Germinal center (tissue), 1 donor: ENCODE measurements around the gene CLDN6.

ENCODE experiments used
- DNase-seq: peaks from one replicate; pipeline ENCODE4 v3.0.0; 2012; ENCODE audit warnings: mixed read lengths, low spot score

Gene CLDN6

DNA sequence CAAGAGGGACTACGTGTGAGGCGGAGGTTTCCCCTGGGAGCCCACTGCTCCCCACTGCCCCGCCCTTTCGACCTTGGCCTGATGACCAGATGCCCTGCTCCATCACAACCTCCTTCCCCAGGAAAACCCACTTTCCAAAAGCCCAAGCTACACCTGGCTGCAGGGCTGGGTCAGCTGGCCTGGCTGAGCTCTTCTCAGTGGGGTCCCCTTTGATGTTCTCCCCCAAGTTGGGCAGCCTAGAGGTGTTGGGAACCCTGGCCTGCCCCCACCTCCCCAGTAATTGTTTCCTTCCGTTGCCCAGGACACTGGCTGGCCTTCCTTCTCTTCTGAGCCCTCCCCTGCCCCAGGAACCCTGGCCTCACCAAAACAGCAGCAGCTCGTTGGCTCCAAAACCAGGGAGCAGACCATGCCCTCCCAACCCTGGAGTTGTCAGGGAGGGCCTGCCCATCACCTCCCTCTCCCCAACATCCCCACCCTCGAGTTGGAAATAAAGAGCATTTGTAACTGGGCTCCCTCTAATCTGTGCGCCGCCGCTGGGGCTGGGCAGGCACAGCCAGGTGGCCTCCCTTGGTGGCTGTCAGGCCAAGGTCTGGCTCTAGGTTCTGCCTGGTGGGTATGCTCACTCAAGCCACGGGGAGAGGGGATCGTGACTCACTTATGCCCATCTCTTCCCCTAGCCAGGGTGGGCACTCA is 3.8 kb downstream of the CLDN6 start:
- DNase-seq, result no peak

DNA sequence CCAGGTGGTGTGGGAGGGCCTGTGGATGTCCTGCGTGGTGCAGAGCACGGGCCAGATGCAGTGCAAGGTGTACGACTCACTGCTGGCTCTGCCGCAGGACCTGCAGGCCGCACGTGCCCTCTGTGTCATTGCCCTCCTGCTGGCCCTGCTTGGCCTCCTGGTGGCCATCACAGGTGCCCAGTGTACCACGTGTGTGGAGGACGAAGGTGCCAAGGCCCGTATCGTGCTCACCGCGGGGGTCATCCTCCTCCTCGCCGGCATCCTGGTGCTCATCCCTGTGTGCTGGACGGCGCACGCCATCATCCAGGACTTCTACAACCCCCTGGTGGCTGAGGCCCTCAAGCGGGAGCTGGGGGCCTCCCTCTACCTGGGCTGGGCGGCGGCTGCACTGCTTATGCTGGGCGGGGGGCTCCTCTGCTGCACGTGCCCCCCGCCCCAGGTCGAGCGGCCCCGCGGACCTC is 4.5 kb downstream of the CLDN6 start:
- no peak for DNase-seq

DNA sequence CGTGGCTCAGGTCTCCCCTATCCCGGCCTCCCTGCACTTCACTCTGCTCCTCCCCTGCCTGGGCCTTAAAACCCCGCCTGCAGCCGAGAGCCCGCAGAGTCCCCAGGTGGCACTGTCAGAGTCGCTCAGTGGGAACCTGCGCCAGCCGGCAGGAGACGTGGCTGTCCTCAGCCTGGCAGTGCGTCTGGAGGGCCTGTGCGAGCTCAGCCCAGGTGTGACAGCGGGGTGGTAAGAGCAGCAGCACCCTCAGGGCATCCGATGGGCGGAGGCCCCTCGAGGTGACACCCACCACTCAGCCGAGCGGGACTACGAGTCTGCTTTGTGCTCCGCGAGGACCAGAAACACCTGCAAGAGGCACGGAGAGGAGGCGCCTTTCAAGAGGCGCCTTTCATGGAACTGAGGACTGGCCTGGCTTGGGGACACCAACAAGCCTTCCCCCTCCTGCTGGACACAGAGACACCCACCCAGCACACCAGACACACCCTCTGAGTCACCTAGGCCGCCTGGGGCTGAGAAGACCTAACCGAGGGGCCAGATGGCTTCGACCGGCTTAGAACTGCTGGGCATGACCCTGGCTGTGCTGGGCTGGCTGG is 5.1 kb downstream of the CLDN6 start, which contains the start of gene CLDN9:
CLDN9 (plus strand) TSS at position 96 of the 593 bp plus-strand sequence; CDS start at position 536, 440 bp downstream.
- DNase-seq, result no peak

DNA sequence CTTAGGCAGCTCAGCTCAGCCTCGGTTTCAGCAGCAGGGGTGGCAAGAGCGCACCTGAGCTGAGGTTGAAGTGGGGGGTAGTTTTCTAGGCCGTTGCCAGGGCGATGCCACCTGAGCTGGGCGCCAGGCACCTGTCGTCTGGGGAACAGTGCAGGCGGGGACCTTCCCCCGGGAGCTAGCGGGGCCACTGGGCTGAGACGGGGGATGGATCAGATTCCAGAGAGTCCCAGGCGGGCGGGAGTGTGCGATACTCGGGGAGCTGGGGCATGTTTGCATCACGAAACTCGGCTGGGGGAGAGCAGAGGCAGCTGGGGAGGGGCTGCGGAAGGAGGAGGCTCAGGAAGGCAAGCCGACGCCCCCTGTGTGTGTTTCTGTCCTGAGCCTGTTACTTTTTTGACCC is 5.7 kb downstream of the CLDN6 start:
- DNase-seq, result no peak

DNA sequence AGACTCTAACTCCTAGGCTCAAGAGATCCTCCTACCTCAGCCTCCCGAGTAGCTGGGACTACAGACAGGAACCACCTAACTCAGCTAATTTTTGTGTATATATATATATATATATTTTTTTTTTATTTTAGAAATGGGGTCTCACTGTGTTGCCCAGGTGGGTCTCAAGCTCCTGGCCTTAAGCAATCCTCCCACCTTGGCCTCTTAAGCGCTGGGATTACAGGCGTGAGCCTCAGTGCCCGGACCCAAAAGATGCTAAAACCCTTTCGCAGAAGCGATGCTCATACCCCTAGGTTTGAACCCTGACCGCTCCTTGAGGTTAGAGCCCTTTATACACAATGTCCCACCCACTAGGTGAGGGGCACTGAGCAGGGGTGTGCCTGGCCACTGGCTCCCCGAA is 7.5 kb downstream of the CLDN6 start:
- DNase-seq, result no peak

DNA sequence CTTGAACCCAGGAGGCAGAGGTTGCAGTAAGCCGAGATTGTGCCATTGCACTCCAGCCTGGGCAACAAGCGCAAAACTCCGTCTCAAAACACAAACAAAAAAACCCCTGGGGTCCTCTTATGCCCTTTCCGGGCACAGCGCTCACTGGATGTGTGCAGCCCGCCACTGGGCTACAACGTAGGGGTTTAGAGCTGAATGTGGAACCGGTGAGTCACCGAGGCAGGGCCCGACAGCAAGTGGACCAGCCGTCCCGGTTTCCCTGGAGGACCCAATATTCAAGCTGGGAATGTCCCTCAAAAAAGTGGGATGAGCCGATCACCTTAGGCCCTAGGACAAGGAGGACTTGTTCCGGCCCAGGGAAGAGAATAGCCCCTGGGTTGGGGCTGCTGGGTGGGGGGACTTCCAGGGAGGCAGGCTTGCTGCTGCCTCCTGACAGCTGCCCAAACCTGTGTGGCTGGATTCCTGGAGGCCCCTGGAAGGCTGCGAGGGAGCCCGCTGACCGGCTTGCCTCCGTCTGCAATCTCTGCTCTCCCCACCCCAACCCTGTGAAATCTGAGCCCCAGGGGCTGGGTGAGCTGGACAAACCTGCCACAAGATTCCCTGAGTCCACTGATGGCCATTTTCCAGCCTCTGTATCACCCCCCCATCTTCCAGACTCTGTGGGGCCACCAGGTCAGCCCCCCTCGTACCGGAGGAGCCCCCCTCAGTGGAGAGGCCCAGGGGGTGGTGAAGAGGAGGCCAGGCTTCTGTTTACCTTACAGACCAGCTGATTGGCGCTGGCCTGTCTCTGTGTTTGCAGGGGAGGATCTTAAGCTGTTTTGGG is 8.2 kb downstream of the CLDN6 start:
- DNase-seq, result no peak

DNA sequence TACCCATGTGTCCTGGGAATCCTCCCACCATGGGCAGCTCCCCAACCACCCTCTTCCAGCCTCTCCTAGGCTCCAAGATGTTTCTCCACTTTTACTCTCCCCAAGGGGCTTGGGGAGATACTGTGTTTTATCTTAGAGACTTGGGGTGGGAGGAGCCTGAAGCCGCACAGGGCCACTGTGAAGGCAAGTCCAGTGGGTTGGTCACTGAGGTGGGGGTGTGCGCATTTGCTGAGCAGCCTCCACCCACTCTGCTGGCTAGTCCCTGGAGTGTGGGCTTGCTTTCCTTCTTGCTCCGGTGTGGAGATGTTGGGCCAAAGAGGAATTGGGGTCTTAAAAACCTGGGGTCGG is 9.3 kb downstream of the CLDN6 start:
- no peak for DNase-seq

DNA sequence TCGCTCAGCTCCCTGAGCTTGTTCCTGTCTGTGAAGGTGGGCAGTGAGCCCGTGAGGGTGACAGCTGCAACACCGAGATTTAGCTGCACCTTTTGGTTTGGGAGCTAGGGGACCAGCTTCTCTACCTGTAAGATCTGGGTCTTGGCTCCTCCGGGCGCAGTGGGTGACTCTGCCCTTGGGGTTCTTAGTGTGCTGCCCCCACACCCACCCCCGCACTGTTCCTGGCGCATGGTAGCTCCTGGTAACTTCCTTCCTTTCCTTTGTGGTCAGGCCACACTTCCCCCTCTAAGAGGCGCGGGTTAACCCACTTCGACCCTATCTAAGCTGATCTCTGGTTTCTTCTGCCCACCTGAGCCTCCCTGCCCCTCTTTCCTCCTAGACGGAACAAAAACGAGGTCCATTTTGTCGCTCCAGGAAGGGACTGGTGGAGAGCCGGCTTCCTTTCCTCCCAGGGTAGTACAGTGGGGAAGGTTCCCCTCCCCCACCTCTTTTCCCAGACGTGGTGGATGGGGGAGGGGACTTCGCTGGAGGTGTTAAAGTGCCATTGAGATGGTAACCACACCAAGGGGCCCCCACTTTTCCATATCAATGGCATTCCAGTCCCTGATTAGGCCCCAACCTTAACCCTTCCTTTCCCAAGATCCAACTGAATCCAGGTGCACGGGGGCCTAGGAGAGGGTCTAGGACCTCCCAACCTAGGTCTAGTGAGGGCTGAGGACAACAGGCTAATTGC is 9.9 kb downstream of the CLDN6 start:
- DNase-seq, result no peak

DNA sequence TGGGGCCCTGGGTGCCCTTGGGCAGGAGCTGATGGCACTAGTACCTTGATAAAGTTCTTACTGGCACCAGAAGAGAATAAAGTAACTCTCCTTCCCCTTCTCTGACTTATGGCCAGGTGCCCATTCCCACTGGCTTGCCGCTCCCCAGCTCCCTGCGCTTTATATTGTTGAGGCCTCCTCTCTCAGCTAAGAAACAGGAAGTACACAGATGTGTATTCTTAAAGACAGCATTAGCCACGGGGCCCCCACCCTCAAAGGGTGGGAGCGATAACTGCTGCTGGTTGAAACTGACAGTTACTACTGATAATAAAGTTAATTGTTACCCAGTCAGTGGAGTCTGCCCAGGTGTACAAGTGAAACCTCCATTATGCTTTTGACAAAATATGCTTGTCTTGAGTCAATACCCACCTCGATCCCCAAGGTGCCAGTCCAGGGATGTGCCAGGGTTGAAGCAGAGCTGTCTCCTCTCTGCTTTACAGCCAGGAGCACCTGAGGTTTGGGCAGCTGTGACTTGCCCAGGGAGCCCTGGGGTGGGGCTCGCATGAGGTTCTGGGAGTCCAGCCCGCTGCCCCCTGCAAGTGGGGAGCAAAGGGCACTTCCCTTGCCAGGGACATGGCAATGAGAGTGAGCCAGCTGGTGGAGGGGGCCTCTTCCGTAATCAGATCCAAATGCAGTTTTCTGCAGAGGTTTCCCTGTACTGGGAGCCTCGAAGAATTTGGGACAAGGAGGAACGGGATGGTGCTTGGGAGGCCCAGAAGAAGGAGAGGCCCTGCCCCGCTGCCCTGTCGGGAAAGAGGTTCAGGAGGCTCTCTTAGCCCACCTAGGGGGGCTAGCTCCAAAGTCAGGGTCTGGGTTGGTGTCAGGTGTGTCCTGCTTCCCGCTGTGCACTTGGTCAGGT is 10.7 kb downstream of the CLDN6 start:
- no peak for DNase-seq

DNA sequence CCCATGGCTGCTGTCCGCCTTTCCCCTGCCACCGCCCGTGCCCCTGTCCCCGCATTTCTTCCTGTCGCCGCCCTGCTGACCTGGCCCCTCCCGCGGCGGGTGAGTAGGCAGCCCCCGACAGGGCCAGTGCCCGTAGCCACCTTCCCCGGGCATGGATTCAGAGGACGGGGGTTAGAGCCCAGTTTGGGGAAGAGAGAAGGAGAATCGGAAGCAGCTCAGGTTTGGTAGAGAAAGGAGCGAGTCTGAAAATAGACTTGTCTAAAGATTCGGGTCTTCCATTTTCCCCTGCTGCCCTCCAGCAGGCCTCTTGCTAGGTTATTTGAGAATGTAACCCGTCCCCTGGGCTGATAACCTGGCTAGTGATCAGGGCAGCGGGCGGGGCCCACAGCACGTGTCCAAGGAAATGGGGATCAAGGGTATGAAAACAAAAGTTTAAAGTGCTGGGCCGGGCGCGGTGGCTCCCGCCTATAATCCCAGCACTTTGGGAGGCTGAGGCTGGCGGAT is 13.2 kb downstream of the CLDN6 start:
- no peak for DNase-seq

DNA sequence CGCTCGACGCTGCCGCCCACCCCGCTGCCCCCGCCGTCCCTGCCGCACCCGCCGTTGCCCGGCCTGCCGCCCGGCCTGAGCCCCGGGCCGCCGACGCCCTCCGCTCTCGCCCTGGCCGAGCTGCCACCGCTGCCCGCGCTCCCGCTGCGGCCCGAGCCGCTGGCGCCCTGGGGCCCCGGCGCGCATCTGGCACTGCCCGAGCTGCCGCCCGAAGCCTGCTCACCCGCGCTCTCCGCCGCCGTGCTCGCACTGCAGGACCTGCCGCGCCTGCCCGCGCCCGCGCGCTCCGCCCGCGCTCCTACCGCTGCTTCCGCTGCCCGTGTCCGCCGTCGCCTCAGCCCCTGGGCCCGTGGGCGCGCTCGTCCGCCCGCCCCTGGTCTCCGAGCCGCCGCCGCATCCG is 13.7 kb downstream of the CLDN6 start:
- no peak for DNase-seq

DNA sequence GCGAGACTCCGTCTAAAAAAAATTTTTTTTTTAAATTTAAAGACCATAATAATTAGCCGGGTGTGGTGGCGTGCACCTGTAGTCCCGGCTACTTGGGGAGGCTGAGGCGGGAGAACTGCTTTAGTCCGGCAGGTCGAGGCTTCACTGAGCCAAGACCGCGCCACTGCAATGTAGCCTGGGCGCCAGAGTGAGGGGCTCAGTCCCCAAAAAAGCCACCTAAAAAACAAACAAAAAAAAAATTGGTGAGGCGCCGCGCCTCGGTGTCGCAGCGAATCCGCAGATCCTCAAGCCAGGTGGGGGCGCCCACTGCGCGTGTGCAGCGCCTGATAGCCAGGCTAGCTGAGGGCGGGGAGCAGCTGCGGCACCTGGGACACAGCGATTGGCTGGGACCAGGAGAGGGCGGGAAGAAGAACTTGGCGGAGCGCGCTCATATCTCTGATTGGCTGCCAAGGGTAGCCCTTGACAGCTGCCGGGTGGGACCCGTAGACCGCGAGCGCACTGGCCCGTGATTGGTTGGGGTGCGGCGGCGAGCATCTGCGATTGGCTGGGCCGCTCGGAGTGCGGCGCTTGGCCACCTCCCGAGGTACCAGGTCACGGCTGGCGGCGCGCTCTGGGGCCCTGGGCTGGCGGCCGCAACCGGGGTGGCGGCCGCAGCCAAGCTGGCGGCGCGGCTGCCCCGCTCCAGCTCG is 14.3 kb downstream of the CLDN6 start:
- peak; percentile 99 for DNase-seq

DNA sequence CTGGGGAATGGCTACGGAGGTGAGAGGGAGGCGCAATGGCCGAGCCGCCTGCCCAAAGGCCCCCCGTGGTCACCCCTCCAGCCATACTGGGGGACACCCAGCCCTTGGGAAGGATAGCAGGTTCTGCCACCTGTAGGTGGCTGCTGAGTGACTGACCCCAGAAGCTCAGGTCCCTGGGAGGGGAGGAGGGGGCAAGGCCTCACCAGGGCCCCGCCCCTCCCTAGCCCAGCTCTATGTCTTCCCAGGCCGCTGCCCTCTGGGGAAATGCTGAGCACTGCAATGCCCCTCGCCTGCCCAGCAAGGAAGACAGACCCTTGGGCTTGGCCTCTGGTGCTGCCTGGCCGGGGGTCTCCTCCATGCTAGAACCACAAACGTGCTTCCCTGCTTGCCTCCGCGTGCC is 16.7 kb downstream of the CLDN6 start:
- no peak for DNase-seq

DNA sequence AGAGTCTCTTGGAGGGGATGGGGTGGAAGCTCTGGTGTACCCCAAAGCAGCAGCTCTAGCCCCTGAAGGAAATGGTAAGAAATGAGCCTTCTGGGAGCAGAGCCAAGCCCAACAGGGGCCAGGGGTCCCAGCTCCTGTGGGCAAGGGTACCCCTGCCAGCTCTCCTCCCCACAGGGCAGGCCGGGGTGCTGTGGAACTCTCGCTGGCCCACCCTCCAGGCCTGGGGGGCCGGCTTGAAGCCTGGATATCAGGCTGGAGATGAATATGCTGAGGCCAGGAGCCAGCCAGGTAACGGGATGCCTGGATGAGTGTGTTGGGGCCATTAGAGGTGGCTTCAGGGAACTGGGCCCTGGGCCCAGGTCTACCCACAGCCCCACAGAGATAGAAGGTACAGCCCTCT is 17.4 kb downstream of the CLDN6 start:
- DNase-seq, result no peak

DNA sequence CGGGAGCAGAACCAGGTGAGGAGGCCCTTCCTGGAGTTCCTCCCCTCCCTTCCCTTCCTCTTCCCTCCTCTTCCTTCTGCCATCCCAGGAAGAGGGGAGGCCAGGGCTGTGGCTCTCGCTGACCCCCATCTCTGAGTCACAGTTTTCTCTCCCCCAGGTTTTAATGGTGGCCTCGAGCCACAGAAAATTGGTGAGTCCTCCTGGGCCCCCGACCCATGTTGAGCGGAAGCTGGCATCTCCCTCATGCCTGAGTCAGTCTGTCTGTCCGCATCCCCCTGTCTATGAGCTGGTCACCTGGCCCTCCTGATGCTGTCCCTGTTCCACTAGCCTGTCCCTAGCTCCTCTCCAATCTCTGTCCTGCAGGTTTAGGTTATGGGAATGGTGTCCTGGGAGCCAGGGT is 18.1 kb downstream of the CLDN6 start:
- no peak for DNase-seq

DNA sequence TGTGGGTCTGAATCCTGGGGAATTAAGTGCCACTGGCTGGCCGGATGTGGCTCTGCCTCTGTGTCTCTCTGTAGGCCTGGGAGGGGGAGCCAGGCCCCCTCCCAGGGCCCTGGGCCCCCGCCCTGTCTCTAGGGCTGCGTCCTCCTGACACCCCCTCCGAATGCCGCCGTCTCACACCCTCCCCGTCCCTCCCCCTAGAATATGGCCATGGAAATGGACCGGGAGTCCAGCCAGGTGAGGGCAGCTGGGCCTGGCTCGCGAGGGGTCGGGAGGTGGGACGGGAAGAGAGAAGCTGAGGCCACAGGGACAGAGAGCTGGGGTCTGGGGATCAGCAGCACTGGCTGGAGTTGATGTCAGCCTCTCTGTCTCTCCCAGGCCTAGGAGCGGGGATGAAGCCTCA is 21.7 kb downstream of the CLDN6 start:
- DNase-seq, result no peak

DNA sequence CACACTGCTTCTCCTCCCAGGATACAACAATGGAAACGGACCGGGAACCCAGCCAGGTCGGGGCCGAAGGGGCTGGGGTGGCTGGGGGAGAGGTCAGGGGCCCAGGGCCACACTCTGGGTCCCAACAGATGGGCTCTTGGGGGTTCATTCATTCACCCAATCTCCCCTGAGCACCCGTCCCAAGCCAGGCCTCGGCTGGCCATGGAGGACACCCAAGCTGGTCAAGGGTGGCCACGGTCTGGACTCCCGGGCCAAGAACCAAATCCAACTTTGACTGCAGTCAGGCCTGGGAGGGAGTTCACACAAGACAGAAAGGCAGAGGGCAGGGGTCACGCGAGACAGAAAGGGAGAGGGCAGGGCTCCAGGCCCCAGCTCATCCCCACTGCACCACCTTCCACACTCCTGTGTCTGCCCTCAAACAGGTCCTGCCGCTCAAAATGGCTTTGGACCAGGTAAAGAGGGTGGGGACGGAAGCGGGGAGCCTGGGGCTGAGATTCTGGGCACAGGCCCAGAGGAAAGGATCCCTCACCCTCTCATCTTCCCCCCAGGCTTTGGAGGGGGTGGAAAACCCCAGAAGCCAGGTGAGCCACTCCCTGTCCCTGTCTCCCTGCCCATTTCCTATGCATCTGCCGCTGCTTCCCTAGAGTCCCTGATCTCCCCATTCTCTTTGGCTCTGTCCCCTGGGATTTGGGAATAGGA is 25.5 kb downstream of the CLDN6 start:
- no peak for DNase-seq

DNA sequence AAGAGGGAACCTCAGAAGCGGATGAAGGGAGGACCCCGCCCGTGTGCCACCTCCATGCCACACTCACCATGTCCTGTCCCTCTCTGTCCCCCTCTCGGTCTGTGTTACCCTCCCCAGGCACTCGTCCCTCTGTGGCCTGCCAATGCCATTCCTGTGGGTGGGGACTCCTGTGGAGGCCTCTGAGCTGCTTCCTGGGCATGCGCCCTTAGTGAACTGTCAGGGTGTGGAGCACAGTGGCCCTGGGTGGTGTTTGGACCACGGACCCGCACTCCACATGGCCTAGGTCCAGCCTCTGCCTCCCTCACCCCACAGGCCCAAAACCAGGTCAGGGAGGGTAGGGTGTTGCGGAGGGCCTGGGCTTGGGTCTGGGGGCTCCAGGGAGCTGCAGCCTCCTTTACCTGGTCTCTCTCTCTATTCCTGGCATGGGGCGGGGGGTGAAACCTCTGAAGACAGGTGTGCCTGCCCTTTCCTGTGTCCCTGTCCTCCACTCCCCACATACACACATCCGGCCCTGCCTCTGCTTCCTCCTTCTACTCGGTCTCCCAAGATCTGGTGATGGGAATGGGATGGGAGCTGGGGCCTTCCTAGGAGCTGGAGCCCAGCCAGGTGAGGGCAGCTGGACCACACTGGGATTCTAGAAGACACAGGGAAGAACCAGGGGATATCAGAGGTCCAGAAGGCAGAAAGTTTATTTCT is 26.3 kb downstream of the CLDN6 start:
- no peak for DNase-seq

DNA sequence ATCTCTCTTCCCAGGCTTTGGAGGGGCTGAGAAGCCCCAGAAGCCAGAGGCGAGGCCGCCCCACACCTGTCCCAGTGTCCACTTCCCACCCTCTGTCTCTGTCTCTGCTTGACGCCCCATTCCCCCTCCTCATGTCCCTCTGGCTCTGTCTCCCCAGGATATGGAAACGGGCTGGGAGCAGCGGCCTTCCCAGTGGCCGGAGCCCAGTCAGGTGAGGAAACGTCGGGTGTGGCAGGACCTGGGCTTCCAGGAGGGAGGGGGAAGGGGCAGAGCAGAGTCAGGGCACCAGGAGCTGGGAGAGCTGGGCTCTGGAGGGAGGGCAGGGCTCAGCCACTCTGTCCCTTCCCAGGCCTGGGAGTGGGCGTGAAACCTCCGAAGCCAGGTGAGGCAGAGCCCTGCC is 27.1 kb downstream of the CLDN6 start:
- DNase-seq, result no peak
